Activated CD4-positive, alpha-beta T cell treated with anti-CD3 and anti-CD28 coated beads, Interleukin-2, amount 50 U/mL, for 16 hours (primary cell): ENCODE measurements around the gene PKMYT1.
"Not testable (repeated sequence)": the region's sequence is repeated elsewhere in the genome, so short reads cannot be mapped to it uniquely, and the experiment has no call there.

Experiments used
- DNase-seq: peaks from one replicate; pipeline ENCODE4 v3.0.0-alpha.2; 2020

The PKMYT1 gene

GRCh38 chr16:2955779-2956578, 24.3 kb downstream of the PKMYT1 start:
- DNase-seq, result no peak

- DNase-seq, result no peak
Measured at GRCh38 chr16:2955438-2955778, 24.8 kb downstream of the PKMYT1 start.

DNA sequence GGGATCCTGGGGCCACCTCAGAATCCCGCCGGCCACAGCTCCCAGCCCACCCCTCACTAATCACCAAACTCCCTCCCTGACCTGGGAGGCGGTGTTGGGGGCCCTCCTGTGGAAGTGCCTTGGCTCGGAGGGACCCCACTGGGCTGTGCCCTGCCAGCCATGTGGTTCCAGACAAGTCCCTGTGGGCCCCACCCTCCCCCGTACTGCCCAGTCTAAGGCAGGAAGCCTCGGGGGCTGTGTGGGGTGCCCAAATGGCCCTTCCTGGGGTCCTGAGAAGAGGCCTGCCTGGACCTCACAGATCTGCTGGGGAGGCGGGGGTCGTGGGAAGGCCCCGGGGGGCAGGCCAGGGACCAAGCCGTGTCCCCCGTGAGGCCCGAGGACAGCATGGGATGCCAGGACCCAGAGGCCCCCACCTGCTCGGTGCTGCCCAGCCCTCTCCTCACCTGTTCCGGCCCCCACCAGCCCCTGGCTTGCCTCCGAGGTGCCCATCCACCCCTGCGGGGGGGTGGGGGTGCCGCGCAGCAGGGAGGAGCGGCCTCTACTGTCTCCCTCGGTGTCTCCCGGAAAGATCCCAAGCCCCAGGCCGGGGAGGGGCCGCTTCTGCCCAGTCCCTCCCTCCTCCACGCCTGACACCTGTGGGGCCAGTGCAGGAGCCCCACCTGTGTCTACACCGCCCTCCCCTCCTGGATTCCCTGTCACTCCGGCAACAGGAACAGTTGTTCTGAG, 25.4 kb downstream of the PKMYT1 start:
- DNase-seq, result no peak

DNA sequence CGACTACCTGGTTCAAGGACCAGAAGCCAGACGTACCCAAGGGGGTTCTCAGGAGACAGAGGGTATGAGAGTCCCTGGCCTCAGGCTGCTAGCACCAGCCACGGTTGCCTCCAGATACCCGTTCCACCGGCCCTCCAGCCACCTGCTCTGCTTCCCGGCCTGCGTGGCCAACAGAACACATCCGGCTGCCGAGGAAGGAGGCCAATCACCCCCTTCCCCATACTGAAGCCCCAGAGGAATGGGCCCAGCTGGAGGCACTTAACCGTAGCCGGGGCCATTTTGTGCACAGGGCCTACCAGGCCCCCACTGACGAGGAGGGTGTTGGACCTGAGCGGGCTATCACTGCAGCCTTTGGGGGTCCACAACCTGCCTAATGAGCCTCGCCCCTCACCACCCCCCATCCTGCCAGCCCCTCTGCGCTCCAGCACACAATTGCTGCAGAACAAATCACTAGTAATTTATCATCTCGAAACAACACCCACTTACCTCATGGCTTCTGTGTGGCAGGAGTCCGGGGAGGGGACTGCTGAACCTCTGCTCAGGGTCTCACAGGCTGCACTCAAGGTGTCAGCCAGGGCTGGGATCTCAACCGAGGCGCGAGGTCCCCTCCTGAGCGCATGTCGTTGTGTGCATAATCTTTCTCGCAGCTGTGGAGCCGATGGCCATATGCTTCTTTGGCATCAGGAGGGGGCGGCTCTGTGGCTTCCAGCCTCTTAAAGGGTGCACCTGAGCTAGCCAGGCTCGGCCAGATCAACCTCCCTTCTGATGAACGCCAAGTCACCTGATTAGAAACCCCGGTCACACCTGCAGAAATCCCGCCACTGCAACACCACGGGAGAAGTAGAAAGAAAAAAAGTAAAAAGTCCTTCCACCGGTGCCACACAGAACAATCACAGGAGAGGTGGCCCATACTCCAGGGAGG, 26.3 kb downstream of the PKMYT1 start:
- DNase-seq, result no peak

GRCh38 chr16:2952679-2953078, 27.6 kb downstream of the PKMYT1 start:
- DNase-seq, result no peak

- DNase-seq, result no peak
Measured at GRCh38 chr16:2950773-2951172, 29.5 kb downstream of the PKMYT1 start.

GRCh38 chr16:2950353-2950724, 29.9 kb downstream of the PKMYT1 start:
- no peak for DNase-seq

DNA sequence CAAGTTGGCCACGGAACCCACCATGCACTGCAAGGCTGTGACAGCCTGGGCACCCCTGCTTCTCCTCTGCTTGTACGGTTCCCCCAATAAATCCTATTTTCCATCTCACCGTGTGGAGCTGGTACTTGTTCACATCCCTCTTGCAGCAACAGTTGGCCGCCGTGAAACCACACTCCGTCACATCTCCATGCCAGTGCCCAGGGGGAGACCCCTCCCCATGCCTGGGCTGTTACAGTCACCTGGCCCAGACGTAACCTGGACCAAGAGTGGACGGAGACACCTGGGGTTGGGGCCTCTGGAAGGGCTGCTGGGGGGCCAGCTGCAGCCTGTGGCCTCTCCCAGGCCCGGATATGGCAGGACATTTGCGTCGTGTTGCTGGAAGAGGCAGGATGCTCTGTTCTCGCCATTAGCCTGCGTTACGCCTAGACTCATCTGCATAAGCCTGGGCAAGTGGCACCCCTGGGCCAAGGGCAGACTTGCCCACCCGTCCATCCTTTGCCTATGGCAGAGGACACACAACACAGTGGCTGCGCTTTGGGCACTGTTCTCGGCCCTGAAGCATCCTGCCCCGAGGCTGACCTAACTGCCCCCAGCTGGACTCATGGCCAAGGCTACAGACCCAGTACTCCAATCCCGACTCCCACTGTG, 30.4 kb downstream of the PKMYT1 start:
- no peak for DNase-seq

GRCh38 chr16:2948807-2949704, 31.2 kb downstream of the PKMYT1 start:
- no peak for DNase-seq

DNA sequence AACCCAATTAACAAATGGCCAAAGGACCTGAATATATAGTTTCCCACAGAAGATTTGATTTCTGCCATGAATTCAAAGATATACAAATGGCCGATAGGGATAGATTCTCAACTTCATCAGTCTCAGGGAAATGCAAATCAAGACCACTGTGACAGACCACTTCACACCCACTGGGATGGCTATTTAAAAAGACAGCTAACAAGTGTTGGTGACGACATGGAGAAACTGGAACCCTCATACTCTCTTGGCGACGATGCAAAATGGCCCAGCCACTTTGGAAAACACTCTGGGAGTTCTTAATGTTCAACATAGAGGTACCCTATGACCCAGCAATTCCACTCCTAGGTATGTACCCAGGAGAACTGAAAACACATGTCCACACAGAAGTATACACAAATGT, 33.6 kb downstream of the PKMYT1 start:
- DNase-seq, result no peak

DNA sequence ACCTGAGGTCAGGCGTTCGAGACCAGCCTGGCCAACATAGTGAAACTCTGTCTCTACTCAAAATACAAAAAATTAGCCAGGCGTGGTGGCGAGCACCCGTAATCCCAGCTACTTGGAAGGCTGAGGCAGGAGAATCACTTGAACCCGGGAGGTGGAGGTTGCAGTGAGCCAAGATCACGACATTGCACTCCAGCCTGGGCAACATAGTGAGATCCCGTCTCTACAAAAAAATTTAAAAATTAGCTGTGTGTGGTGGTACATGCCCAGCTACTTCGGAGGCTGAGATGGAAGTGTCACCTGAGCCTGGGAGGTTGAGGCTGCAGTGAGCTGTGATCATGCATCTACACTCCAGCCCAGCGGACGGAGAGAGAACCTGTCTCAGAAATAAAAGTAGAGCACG, 36.5 kb downstream of the PKMYT1 start:
- DNase-seq, result not testable (repeated sequence)

- no peak for DNase-seq
Measured at GRCh38 chr16:2942045-2942444, 38.2 kb downstream of the PKMYT1 start.

- DNase-seq, result no peak
Measured at GRCh38 chr16:2939968-2940367, 40.3 kb downstream of the PKMYT1 start.

DNA sequence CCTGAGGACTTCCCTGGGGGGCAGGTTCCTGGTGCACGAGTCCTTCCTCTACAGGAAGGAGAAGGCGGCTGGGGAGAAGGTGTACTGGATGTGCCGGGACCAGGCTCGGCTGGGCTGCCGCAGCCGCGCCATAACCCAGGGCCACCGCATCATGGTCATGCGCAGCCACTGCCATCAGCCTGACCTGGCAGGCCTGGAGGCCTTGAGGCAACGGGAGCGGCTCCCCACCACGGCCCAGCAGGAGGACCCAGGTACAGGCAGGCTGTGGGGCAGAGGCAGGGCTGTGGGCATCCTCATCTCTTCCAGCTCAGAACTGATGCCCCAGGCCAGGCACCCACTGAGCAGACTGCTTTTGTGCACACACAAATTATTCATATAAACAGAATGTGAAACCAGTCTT, 42.0 kb downstream of the PKMYT1 start:
- no peak for DNase-seq

- no peak for DNase-seq
Measured at GRCh38 chr16:2937170-2937569, 43.1 kb downstream of the PKMYT1 start.

GRCh38 chr16:2936436-2937011, 43.7 kb downstream of the PKMYT1 start:
- DNase-seq, result no peak

DNA sequence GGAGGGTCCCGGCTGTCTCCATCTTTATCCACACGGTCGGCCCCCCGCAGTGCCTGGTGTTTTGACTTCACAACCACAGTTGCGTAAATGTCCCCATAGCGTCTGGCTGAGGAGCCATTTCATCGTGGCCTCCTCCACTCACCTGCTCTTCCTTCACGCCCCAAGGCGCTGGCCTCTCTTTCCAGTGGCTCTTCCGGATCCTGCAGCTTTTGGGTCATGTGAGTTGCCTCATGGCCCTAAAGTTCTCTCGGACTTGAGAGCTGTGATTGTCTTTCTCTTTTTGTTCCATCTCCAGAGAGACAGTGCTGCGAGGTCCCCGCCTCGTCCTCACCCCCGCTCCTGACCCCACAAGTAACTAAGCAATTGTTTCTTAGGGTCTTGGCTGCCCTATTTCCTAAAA, 45.8 kb downstream of the PKMYT1 start:
- DNase-seq, result no peak

DNA sequence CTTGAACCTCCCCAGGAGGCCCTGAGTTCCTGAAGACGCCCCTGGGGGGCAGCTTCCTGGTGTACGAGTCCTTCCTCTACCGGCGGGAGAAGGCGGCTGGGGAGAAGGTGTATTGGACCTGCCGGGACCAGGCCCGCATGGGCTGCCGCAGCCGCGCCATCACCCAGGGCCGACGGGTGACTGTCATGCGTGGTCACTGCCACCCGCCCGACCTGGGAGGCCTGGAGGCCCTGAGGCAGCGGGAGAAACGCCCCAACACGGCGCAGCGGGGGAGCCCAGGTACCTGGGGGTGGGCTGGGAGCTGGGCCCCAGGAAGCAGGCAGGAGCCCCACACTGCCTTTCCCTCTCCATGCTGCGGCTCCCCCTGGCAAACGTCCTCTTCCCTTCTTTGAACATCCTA, 46.5 kb downstream of the PKMYT1 start:
- no peak for DNase-seq

DNA sequence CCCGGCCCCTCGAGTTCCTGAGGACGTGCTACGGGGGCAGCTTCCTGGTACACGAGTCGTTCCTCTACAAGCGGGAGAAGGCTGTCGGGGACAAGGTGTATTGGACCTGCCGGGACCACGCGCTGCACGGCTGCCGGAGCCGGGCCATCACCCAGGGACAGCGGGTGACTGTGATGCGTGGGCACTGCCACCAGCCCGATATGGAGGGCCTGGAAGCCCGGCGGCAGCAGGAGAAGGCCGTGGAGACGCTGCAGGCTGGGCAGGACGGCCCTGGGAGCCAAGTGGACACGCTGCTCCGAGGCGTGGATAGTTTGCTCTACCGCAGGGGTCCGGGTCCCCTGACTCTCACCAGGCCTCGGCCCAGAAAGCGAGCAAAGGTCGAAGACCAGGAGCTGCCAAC, 47.1 kb downstream of the PKMYT1 start:
- no peak for DNase-seq

DNA sequence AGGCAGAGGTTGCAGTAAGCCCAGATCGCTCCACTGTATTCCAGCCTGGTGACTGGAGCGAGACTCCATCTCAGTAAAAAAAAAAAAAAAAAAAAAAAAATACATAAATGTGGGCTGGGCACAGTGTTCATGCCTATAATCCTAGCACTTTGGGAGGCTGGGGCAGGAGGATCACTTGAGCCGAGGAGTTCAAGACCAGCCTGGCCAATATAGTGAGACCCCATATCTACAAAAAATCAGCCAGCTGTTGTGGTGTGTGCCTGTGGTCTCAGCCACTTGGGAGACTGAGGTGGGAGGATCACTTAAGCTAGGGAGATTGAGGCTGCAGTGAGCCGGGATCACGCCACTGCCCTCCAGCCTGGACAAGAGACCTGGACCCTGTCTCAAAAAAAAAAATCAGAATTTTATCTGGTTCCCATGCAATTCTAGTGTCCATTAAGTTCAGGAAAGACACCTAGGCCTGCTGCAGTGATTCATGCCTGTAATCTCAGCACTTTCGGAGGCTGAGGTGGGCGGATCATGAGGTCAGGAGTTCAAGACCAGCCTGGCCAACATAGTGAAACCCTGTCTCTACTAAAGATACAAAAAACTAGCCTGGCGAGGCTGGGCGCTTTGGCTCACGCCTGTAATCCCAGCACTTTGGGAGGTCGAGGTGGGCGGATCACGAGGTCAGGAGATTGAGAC, 48.9 kb downstream of the PKMYT1 start:
- DNase-seq, result not testable (repeated sequence)

DNA sequence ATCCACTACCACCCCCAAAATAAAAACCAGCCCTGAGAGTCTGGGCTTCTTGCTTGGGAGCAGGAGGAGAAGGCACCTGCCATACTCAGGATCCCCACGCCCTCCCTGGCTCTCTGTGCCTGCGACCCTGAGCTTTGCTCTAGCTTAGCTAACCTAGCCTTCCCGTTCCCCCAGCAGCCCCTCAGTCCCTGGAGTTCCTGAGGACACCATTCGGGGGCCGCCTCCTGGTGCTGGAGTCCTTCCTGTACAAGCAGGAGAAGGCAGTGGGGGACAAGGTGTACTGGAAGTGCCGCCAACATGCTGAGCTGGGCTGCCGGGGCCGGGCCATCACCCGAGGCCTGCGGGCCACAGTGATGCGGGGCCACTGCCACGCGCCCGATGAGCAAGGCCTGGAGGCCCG, 50.0 kb downstream of the PKMYT1 start:
- DNase-seq, result no peak
